Measurements from ENCODE around the gene CHCHD5.
"Not testable (repeated sequence)": the region's sequence is repeated elsewhere in the genome, so short reads cannot be mapped to it uniquely, and the experiment has no call there.

DNA sequence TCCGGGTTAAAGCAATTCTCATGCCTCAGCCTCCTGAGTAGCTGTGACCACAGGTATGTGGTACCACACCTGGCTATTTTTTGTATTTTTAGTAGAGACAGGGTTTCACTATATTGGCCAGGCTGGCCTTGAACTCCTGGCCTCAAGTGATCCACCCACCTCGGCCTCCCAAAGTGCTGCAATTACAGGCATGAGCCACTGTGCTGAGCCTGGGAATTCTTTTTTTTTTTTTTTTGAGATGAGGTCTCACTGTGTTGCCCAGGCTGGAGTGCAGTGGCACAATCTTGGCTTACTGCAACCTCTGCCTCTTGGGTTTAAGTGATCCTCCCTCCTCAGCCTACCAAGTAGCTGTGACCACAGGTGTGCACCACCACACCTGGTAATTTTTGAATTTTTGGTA is 31.4 kb downstream of the CHCHD5 start:
- TF ChIP-seq, protein P1, sequence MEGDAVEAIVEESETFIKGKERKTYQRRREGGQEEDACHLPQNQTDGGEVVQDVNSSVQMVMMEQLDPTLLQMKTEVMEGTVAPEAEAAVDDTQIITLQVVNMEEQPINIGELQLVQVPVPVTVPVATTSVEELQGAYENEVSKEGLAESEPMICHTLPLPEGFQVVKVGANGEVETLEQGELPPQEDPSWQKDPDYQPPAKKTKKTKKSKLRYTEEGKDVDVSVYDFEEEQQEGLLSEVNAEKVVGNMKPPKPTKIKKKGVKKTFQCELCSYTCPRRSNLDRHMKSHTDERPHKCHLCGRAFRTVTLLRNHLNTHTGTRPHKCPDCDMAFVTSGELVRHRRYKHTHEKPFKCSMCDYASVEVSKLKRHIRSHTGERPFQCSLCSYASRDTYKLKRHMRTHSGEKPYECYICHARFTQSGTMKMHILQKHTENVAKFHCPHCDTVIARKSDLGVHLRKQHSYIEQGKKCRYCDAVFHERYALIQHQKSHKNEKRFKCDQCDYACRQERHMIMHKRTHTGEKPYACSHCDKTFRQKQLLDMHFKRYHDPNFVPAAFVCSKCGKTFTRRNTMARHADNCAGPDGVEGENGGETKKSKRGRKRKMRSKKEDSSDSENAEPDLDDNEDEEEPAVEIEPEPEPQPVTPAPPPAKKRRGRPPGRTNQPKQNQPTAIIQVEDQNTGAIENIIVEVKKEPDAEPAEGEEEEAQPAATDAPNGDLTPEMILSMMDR (IDR thresholded peaks at IDR 0.05), result not testable (repeated sequence)
- TF ChIP-seq, protein P2, sequence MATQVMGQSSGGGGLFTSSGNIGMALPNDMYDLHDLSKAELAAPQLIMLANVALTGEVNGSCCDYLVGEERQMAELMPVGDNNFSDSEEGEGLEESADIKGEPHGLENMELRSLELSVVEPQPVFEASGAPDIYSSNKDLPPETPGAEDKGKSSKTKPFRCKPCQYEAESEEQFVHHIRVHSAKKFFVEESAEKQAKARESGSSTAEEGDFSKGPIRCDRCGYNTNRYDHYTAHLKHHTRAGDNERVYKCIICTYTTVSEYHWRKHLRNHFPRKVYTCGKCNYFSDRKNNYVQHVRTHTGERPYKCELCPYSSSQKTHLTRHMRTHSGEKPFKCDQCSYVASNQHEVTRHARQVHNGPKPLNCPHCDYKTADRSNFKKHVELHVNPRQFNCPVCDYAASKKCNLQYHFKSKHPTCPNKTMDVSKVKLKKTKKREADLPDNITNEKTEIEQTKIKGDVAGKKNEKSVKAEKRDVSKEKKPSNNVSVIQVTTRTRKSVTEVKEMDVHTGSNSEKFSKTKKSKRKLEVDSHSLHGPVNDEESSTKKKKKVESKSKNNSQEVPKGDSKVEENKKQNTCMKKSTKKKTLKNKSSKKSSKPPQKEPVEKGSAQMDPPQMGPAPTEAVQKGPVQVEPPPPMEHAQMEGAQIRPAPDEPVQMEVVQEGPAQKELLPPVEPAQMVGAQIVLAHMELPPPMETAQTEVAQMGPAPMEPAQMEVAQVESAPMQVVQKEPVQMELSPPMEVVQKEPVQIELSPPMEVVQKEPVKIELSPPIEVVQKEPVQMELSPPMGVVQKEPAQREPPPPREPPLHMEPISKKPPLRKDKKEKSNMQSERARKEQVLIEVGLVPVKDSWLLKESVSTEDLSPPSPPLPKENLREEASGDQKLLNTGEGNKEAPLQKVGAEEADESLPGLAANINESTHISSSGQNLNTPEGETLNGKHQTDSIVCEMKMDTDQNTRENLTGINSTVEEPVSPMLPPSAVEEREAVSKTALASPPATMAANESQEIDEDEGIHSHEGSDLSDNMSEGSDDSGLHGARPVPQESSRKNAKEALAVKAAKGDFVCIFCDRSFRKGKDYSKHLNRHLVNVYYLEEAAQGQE (IDR thresholded peaks at IDR 0.05; ENCODE audit: insufficient read depth in 1 of 2, low read depth in 2 of 2, low read length in 1 of 2), result not testable (repeated sequence)
- not testable (repeated sequence) for TF ChIP-seq SIN3A (IDR thresholded peaks at IDR 0.05; ENCODE audit: borderline replicate concordance, insufficient read depth, low read depth, low read length); POLR2AphosphoS5 (IDR thresholded peaks at IDR 0.05; ENCODE audit: low read depth, low read length)
